ENCODE data around the gene PTGER2.

PTGER2 gene

GRCh38 chr14:52325630-52326029, 11.5 kb downstream of the PTGER2 start:
- no peak for TF ChIP-seq CTCF (conservative IDR thresholded peaks at IDR 0.05; ENCODE audit: low read depth, low read length)
- no peak for DNase-seq (ENCODE audit: low read depth)
- H3K4me3 ChIP-seq (ENCODE audit: low read depth, low read length): no peak overlapping the region

GRCh38 chr14:52327374-52328226, 13.5 kb downstream of the PTGER2 start:
- peak; percentile 63 for DNase-seq (ENCODE audit: low read depth)
- no peak for TF ChIP-seq CTCF (conservative IDR thresholded peaks at IDR 0.05; ENCODE audit: low read depth, low read length)
- no peak overlapping the region for H3K4me3 ChIP-seq (ENCODE audit: low read depth, low read length)

- DNase-seq (ENCODE audit: low read depth): peak; percentile 63
- H3K4me3 ChIP-seq (ENCODE audit: low read depth, low read length): no peak overlapping the region
- no peak for TF ChIP-seq CTCF (conservative IDR thresholded peaks at IDR 0.05; ENCODE audit: low read depth, low read length)
Observed at GRCh38 chr14:52328276-52328675, 14.2 kb downstream of the PTGER2 start.

GRCh38 chr14:52329678-52330369, 15.7 kb downstream of the PTGER2 start:
- TF ChIP-seq CTCF (conservative IDR thresholded peaks at IDR 0.05; ENCODE audit: low read depth, low read length): no peak
- no peak overlapping the region for H3K4me3 ChIP-seq (ENCODE audit: low read depth, low read length)
- DNase-seq (ENCODE audit: low read depth): no peak

GRCh38 chr14:52332269-52332668, 18.2 kb downstream of the PTGER2 start:
- no peak for TF ChIP-seq CTCF (conservative IDR thresholded peaks at IDR 0.05; ENCODE audit: low read depth, low read length)
- H3K4me3 ChIP-seq (ENCODE audit: low read depth, low read length): no peak overlapping the region
- peak; percentile 78 for DNase-seq (ENCODE audit: low read depth)

- no peak for TF ChIP-seq CTCF (conservative IDR thresholded peaks at IDR 0.05; ENCODE audit: low read depth, low read length)
- no peak for DNase-seq (ENCODE audit: low read depth)
- no peak overlapping the region for H3K4me3 ChIP-seq (ENCODE audit: low read depth, low read length)
Observed at GRCh38 chr14:52333108-52333507, 19.0 kb downstream of the PTGER2 start.

All from choroid plexus epithelial cell (primary cell).